Activated CD4-positive, alpha-beta T cell treated with anti-CD3 and anti-CD28 coated beads, Interleukin-10, Interleukin-2, amounts not matched to agents 100 ng/mL and 50 ng/mL, durations not matched to agents 16 hours and 8 hours (primary cell): ENCODE data around the gene GAD2.

Experiments
- DNase-seq: peaks from one replicate; pipeline ENCODE4 v3.0.0-alpha.2; 2020

GAD2 gene

DNA sequence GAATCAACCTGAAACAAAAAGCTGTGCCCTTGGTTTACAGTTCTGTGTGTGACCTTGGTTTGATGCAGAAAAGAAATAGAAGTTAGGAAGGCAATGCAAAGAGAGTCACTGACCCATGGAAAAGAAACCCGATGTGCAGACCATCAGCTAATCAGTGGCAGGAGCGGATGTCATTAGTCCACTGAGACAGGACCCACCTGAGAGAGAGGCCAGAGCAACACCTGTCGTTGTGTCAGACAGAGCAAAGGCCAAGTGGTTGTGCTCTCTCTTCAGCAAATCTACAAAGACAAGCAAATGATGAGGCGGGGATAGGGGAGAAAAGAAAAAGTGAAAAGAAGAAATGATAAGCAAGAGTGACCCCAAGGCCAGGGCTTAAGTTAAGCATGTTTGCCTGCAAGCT, 8.7 kb downstream of the GAD2 start:
- no peak for DNase-seq

DNA sequence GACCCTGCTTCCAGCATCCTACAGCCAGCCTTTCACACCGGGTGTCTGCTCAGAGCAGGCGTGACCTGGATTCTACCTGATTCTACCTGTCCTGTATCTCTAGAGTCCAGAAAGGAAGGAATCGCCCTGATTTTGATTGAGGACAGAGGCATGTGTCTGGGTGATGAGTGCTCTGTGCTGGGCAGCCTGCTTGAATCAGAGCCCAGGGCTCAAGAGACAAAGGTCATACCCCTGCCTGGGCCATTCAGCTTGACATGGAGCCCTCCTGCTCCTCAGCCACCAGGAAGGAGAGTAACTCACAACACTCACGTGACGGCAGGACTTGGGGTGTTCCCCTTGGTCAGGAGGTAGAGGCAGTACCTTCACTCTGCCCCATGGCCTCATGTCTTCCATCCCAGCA, 11.2 kb downstream of the GAD2 start:
- no peak for DNase-seq

DNA sequence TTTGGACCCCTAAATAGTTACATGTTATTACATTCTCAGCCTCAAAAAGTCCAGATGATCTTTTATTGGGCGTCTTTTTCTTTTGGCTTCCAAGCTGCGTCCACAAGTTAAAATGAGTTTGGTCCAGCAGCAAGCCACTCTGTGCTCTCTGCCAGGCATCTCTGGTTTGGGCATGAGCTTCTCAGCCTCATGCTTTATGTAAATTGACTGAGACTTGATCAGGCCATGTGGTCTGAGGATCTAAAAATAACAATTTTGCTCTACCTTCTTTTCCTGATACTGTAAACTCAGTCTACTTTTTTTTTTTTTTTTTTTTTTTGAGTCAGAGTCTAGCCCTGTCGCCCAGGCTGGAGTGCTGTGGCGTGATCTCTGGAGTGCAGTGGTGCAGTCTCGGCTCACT, 15.6 kb downstream of the GAD2 start:
- DNase-seq: no peak

DNA sequence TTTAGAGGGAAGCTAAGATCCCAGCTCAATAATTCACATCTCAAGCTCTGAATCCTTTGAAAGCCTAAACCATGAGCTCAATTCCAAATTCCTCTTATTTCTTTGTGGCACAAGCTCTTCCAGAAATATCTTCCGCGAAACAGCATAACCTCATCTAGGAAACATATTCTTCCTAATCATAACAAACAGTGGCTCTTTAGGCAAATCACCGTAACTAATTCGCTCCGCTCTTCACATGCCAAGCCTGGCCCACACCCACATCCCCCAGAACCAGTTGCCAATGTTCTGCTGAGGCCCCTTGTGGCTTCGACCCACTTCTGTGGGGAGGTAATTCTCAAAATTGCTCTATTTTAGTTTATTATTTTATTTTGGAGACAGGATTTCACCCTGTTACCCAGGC, 19.2 kb downstream of the GAD2 start:
- DNase-seq: no peak

DNA sequence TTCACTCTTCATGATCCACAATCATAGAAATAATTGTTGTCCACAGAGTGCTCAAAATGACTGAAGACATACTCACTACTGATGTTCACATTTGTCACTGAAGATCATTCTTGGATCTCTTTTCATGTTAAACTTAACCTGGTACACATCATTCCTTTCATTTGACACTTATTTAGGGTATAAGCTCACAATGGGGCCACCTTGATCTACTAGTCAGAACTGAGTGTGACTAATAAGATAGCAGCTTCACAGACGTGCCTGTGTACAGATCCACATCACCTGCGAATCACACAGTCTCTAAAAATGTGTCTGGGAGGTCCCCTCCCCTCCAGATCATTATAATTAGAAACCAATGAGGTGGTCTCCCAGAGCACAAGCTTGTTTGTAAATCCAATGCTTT, 21.8 kb downstream of the GAD2 start:
- no peak for DNase-seq

DNA sequence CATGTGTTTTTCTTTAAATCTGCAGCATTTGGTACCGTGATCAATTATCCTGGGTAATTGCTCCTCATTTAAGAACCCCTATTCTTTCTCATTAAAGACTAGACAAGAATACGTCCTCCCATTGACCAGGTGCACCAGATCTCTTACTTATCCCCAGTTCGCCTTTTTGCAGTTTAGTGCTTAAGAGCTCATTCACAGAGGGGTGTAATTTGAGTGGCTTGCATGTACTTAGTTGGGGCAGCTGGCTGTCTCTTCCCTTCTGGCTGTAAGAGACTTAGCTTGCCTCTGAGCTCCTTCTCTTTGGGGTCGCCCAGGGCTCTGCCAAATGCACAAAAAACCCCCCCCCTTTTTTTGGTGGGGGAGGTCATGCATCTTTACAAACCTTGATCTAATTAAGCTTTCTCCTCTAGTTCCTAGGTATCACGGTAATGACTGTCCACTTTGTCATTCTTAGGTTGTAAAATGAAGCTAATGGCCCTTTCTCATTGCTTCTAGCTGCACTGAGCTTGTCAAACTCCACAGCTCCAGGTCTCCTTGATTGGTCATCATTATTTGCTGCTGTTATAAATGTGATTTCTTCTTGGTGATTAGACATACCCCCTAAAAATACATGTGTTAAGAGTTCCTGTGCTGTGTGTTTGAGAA, 26.3 kb downstream of the GAD2 start:
- no peak for DNase-seq

DNA sequence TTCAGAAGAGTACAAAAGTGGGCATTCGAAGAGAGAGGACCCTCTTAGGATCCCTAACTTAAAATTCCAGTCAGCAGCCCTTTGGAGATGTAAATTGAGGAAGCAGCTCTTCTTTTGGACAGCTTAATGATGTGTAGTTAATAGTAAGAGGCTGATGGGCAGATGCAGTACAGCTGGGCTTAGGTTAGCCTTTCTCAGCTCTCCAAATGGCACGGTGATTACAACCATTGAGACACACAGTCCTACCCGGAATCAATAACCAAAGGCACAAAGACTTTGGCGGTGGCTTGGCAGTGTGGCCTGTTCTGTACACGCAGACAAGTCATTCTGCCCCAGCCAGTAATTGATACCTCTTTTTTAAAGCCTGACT, 26.8 kb downstream of the GAD2 start:
- DNase-seq: no peak

DNA sequence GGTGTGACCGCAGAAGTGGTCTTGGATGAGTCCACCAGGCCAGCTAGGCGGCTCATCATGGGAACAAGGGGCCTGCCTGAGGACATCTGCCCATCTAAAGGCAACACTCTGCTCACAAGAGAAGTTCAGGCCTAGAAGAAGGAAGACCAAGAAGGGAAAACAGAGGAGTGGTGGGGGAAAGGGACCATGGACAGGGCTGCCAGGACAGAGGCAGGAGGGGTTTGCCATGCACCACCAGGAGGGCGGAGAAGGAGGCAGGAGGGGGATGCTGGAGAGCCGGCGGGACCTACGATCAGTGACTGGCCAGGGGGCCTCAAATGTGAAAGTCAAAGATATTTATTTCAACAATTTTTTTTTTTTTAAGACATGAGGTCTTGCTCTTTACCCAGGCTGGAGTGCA, 33.1 kb downstream of the GAD2 start:
- no peak for DNase-seq

DNA sequence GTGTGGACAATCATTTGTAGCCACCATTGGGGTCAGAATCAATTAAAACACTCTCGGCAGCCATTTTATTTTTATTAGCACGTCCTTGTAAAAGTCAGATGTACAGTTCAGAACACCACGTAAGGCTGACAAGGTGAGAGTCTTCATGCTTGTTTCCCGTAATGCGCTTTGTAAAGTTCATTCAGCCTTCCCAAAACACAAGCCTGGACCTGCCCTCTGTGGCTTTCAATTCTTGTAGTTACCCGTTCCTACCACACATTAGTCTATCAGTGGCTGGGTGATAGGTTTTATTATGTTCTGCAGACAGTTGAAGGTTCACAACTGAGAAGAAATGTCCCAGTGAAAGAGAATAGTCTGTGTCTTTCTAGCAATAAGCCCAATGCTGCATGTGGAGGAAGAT, 35.4 kb downstream of the GAD2 start:
- no peak for DNase-seq

DNA sequence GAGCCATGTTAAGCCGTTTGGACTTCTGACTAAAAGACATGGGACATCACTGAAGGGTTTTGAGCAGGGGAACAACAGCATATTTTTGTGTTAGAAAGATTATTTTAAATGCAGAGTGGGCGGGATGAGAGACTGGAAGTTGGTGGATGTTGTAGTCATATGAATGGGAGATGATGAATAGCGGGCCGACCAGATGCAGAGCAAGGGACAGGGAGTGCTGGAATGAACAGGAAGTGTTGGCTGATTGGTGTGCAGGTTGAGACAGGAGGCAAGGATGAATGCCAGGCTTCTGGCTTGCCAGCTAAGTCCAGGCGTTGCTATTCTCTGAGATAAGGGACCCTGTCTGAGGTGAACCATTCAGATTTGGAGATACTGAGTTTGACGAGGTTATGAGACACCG, 38.0 kb downstream of the GAD2 start:
- DNase-seq: no peak

DNA sequence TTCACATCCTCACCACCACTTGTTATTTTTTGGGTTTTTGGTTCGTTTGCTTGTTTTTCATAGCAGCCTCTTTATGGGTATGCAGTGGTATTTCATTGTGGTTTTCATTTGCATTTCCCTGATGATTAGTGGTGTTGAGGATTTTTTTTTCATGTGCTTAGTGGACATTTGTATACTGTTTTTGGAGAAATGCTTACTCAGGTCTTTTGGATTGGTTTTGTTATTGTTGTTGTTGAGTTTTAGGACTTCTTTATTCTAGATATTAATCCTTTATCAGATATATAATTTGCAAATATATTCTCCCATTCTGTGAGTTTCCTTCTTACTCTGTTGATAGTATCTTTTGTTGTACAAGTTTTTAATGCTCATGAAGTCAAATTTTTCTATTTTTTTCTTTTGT, 42.8 kb downstream of the GAD2 start:
- DNase-seq: no peak

DNA sequence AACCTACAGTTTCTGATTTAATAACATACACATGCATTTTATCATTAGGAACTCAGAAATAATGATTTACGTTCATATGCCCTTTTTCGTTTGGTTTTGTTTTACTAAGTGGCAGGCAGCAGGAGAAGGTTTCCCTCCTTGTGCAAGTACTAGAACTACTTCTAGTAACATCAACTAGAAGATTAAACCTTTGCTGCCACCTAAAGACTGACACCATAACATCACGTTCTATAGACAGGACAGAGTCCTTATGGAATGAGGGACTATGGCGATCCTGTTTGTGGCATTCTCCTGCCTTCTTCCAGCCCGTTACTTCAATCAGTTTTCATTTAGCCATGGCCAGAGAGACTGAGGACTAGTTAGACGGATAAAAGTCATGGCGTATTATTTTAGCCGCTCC, 53.2 kb downstream of the GAD2 start:
- DNase-seq: peak; percentile 15

DNA sequence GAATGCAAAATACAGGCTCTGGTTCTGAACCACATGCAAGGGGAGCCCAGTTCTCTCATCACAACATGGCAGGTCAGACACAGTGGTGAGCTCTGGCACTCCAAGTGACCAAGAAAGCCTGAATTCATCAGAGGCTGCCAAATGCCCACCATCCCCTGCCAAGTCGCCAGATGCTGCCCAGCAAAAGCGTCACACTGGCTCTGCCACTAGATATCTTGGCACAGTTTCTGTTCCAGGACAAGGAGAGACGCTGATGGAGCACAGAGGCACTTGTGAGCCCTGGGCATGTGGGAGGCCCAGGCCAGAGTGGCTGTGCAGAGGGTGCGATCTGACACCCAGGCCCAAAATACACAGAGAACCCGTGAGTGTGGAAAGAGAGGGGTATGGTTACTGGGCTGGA, 57.8 kb downstream of the GAD2 start:
- no peak for DNase-seq

DNA sequence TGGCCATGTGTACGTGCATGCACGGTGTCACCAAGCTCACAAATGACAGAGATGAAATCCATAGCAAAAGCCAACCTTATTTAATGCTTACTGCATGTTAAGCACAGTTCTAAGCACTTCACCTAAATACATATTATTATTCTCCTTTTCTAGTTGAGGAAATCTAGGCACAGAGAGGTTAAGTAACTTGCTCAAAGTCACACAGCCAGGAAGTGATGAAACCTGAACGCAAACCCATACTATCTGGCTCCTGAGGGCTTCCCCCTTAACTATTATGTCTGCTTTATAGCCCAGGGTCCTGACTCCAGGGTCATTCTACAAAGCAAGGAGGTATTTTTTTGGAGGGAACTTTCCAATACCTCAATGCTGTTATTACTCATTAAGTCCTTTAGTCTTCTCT, 61.7 kb downstream of the GAD2 start:
- no peak for DNase-seq

DNA sequence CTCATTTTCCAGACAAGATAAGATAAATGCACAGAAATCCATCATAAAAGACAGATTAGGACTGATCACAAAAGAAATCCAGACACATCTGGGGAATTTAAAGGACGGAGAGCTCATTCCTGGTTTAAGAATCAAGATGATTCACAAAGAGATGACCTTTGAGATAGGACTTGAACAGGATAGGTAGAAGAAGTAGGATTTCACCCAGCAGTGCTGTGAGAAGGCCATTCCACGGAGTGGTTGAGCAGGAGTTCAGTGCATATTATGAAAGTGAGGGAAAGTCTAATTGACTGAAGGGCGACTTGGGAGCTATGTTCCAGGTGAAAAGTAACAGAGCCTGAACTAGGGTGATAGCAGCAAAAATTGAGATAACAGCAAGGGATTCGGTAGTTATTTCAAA, 73.7 kb downstream of the GAD2 start:
- DNase-seq: no peak

DNA sequence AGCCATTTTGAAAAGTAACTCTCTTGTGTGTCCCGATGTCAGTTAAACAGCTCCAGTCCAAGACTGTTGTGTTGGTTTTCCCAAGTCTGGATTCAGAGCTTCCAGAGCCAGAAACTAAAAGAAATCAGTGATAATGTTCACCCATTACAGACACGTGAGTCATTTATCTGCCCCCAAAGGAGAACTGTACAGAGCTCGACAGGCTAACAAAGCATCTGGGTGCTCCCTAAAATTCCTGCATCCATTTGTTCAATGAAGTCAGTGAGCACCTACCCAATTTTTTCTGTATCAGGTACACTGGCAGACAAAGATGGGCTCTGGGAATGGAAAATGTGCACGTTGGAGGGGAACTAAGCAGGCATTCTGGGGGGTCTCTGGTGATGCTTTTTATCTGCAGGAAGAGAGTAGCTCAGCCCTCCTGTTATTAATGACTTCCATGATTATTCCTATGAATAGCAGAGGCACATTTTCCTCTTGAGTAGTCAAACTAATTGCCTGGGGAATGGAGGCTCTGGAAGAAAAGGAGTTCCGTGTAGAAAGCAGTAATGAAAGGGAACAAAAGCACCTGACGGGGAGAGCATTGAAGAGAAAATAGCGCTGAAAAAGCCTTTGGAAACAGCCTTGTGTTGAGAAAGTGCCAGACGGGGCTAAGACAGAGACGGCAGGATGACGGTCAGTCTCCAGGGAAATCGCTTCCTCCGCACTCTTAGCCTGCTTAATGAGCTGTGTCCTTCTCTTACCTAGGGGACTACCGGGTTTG, 75.3 kb downstream of the GAD2 start:
- no peak for DNase-seq

DNA sequence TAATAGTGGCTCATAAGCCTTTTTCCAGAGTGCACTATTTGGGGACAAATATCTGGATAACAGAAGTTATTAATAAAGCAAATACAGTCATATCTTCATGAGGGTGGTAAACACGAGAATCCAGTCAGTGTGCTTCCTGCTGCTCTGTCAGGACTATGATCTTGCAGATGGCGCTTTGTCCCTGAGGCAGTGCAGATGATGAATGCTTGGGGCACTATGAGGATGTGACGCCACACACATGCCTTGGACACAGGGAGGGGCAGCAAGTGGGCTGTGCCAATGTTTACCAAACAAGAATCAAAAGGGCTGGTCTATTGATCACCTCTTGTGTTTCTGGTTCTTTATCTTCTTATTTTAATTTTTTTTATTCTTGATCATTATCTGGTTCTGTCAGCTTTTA, 79.8 kb downstream of the GAD2 start:
- no peak for DNase-seq

DNA sequence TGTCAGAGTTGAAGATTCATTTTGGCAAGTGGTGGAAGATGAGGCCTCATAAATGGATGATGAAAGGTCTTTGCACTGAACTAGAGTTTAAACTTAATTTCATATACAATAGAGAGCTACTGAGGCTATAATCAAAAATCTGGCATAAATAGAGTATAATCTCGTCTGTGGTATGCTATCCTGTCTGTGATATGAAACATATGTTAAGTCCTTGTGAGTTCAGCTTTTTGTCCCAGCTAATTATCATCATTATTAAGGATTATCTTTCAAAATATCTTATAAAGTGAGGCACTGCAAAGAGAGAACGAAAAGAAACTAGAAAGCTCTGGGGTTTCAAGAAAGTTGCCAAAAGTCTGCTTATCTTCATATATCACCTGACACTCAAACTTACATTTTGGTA, 83.4 kb downstream of the GAD2 start:
- DNase-seq: no peak

DNA sequence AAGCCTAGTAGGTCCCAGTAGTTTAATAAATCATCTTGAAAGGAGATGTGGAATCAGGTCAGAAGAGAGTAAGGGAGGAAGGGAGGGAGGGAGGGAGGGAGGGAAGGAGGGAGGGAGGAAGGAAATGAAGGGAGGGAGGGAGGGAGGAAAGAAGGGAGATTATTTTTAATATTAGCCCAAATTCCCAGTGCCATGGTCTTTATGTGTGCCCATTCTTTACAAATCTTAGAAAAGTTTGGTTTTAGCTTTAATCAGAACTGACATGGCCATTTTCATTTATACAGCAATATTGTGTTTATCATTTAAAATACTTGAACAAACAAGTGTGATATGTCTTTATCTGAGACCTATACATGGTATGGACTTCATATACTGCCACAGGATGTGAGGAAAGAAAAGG, 86.8 kb downstream of the GAD2 start:
- no peak for DNase-seq

DNA sequence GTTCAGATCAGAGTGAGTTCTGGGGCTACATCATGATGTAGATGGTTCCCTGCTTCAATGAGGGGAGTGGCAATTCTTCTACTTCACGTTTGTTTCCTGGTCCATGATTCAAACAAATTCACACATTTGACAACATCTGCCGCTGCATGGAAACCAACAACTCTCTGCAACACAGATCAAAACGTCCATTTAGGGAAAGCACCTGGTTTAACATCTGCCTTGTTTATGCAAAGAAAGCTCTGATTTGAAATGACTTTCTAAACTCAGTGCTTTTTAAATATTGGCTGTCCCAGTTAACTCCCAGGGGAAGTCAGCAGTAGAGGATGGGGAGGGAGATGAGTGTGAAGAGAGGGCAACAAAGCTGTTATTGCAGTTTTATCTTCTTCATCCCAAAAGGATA, 93.8 kb downstream of the GAD2 start:
- DNase-seq: no peak

DNA sequence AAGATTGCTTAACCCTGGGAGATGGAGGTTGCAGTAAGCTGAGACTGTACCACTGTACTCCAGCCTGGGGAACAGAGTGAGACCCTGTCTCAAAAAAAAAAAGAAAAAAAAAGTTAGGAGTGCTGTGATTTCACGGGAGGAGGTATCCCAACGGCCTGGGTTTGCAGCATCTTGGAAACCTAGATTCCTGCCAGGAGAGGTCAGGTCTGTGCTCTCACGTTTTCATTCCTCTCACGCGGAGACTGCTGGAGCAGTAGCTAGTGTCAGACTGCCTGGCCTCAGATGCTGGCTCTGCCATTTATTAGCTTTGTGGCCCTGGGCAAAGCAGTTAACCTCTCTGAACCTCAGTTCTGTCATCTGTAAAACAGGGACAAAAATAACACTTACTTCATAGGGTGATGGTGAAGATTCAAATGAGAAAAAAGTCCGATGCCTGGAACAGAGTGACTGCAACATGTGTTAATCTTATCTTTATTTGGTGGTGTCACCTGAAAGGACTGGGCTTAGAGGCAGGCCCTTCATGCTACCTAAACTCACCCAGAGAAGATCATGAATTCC, 94.9 kb downstream of the GAD2 start:
- DNase-seq: no peak

DNA sequence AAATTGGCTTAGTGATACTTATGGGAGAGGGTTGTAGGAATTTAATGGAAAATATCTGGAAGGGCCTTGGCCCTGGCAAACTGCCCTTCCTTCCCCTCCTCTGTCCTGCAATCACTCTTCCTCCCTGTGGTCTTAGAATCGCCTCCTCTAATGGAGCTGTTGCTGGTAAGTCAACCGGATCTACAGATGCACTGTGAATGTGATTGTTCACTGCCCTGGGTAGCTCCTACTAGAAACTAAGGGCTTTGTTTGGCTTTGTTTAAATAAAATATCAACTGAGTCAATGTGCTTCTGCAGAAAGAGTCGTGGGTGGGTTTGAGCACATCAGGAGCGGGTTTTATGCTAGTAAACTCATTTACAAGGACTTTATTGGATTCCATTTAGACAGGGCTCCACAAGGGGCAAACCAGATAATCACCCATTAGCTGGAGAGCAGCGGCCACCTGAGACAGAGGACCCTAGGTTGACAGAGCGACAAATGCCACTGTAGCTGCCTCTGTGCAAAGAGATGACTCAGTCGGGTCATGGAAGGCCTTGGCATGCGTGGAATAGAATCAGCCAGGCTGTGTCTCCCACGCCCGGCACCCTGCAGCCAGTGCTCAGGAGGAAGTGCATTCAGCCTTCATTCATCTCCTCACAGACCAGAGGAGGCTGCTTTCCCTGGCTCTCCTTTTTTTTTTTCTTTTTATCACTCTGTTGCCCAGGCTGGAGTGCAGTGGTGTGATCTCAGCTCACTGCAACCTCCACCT, 97.9 kb downstream of the GAD2 start:
- DNase-seq: no peak

DNA sequence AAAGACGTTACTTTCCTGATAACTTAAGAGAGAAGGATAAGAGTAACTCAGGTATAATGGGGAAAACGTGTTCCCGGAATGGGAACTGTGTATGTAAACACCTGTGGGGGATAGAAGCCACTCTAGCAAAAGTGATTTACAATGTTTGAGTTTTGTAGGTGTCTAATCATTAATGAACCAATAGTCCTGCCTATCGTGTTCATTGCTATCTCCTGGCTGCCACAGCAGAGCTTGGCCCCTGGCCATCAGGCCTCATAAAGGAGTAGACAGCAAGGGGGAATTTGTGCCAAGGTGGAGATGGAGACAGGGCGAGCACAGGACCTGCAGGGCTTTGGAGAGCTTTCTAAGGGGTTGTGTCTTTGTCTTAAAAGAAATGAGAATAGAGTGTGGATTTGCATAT, 102.1 kb downstream of the GAD2 start:
- no peak for DNase-seq

DNA sequence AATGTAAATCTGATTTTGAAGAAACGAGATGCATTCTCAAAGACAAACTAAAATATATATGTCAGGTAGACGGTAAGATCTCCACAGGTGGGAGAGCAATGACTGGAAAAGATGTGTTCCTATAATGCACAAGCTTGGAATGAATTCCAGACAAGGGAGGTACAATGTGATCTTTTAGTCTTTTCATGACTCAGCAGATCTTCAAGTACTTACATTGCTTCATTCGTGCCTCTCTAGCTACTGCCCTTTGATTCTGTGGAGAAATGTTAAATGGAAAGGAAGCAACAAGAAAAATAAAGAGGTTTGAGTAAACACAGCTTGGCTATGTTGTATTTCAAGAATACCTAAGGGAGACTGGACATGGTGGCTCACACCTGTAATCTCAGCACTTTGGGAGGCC, 106.6 kb downstream of the GAD2 start:
- DNase-seq: no peak
